Measurements from ENCODE around the gene SIRT2. TPM values are rescaled to one million over a fixed set of nuclear protein-coding genes. Genes with fewer than 3 reads are reported as not detected.

Gene SIRT2
- total and polyA plus RNA-seq, 2 of the 13 experiments (the other 11 are each of a cell fraction or from before 2014, with no cell fraction given): 22.3 to 26.1 TPM

- TF ChIP-seq ZNF329 (CRISPR knock-in tag; IDR thresholded peaks at IDR 0.05; ENCODE audit: low read depth) (no peak; the same call in 1 of the 2 replicates), MED13 (CRISPR knock-in tag; IDR thresholded peaks at IDR 0.05) (no peak), NBN (conservative IDR thresholded peaks at IDR 0.05) (no peak), ZNF383 (CRISPR knock-in tag; IDR thresholded peaks at IDR 0.05; ENCODE audit: borderline replicate concordance) (no peak), NPAS2 (CRISPR knock-in tag; IDR thresholded peaks at IDR 0.05; ENCODE audit: borderline replicate concordance) (no peak), JUN (CRISPR knock-in tag; IDR thresholded peaks at IDR 0.05) (no peak), ZNF788 (CRISPR knock-in tag; IDR thresholded peaks at IDR 0.05; ENCODE audit: borderline replicate concordance) (0 out of 2 replicates have a peak, but pooled peaks have one; percentile 23), ZNF451 (CRISPR knock-in tag; IDR thresholded peaks at IDR 0.05) (no peak), ATF7-NPFF (CRISPR knock-in tag; IDR thresholded peaks at IDR 0.05; ENCODE audit: low read depth) (no peak), SP1 (IDR thresholded peaks at IDR 0.05) (no peak), SP1 (CRISPR knock-in tag; IDR thresholded peaks at IDR 0.05) (no peak), PLSCR1 (CRISPR knock-in tag; IDR thresholded peaks at IDR 0.05; ENCODE audit: borderline replicate concordance) (no peak), ZNF296 (CRISPR knock-in tag; conservative IDR thresholded peaks at IDR 0.05) (peak; percentile 76; the same call in 1 of the 2 replicates), ARNT (IDR thresholded peaks at IDR 0.05) (no peak), REXO4 (CRISPR knock-in tag; IDR thresholded peaks at IDR 0.05; ENCODE audit: borderline replicate concordance) (no peak), EHMT2 (IDR thresholded peaks at IDR 0.05; ENCODE audit: borderline replicate concordance, low read depth, low read length) (no peak), ZNF513 (CRISPR knock-in tag; conservative IDR thresholded peaks at IDR 0.05) (no peak), ZBTB42 (CRISPR knock-in tag; IDR thresholded peaks at IDR 0.05) (no peak), ZNF101 (CRISPR knock-in tag; IDR thresholded peaks at IDR 0.05; ENCODE audit: borderline replicate concordance, low read depth) (0 out of 2 replicates have a peak, but pooled peaks have one; percentile 27), HOMEZ (CRISPR knock-in tag; IDR thresholded peaks at IDR 0.05; ENCODE audit: low read depth) (no peak), ZSCAN29 (CRISPR knock-in tag; conservative IDR thresholded peaks at IDR 0.05) (no peak; the same call in 1 of the 2 replicates), ZNF619 (CRISPR knock-in tag; IDR thresholded peaks at IDR 0.05) (no peak), THAP7 (CRISPR knock-in tag; IDR thresholded peaks at IDR 0.05) (no peak), UBTF (CRISPR knock-in tag; IDR thresholded peaks at IDR 0.05) (no peak), MIER2 (CRISPR knock-in tag; IDR thresholded peaks at IDR 0.05) (no peak), CHD4 (IDR thresholded peaks at IDR 0.05; ENCODE audit: borderline replicate concordance, low read length) (no peak; the same call in 1 of the 2 replicates)
Observed at GRCh38 chr19:38831142-38831605, 68.2 kb downstream of the SIRT2 start (continued).

Measured in HepG2 (cell line).